ENCODE results near the gene ZNF777.

ZNF777 gene

GRCh38 chr7:149473251-149473650, 12.4 kb upstream of the ZNF777 start:
- Histone ChIP-seq H3K4me3 (ENCODE audit: low read length, poor library complexity, severe bottlenecking) (no peak overlapping the region), H3K27me3 (ENCODE audit: insufficient read depth, low read length, poor library complexity, severe bottlenecking) (no peaks in the 10 kb centered on the region), H3F3A (ENCODE audit: low read depth) (no peaks in the 10 kb centered on the region), H3K4me2 (ENCODE audit: low read depth, low read length, poor library complexity, severe bottlenecking) (no peak overlapping the region), H3K36me3 (ENCODE audit: insufficient read depth, low read length) (peaks cover 62% of the 10 kb centered on the region; the same call in 1 of the 2 replicates), H3K9ac (ENCODE audit: low read depth, low read length, poor library complexity, severe bottlenecking) (no peak overlapping the region), H3K9me2 (replicated peaks; ENCODE audit: low read depth, low read length) (no peaks in the 10 kb centered on the region), H4K20me1 (ENCODE audit: insufficient read depth, low read length, poor library complexity, severe bottlenecking) (no peaks in the 10 kb centered on the region), H3K79me2 (ENCODE audit: insufficient read depth, low read length) (no peaks in the 10 kb centered on the region), H3K4me1 (ENCODE audit: insufficient read depth, low read length, poor library complexity, severe bottlenecking) (no peaks in the 10 kb centered on the region), H3K9me3 (ENCODE audit: insufficient read depth, low read depth, low read length) (no peaks in the 10 kb centered on the region), H2AFZ (ENCODE audit: low read length) (no peak overlapping the region)
- TF ChIP-seq EZH2phosphoT487 (IDR thresholded peaks at IDR 0.05; ENCODE audit: borderline replicate concordance), result no peak
- no peak for TF ChIP-seq CTCF (conservative IDR thresholded peaks at IDR 0.05; ENCODE audit: low read length)

- Histone ChIP-seq H3K9me3 (ENCODE audit: insufficient read depth, low read depth, low read length) (no peaks in the 10 kb centered on the region; the same call in 1 of the 2 replicates), H3K4me2 (ENCODE audit: low read depth, low read length, poor library complexity, severe bottlenecking) (no peak overlapping the region), H3K79me2 (ENCODE audit: insufficient read depth, low read length) (no peaks in the 10 kb centered on the region), H3K9me2 (replicated peaks; ENCODE audit: low read depth, low read length) (no peaks in the 10 kb centered on the region), H3F3A (ENCODE audit: low read depth) (no peaks in the 10 kb centered on the region), H4K20me1 (ENCODE audit: insufficient read depth, low read length, poor library complexity, severe bottlenecking) (no peaks in the 10 kb centered on the region), H3K4me1 (ENCODE audit: insufficient read depth, low read length, poor library complexity, severe bottlenecking) (no peaks in the 10 kb centered on the region), H3K9ac (ENCODE audit: low read depth, low read length, poor library complexity, severe bottlenecking) (no peak overlapping the region), H2AFZ (ENCODE audit: low read length) (no peak overlapping the region), H3K27me3 (ENCODE audit: insufficient read depth, low read length, poor library complexity, severe bottlenecking) (no peaks in the 10 kb centered on the region), H3K36me3 (ENCODE audit: insufficient read depth, low read length) (peaks cover 44% of the 10 kb centered on the region; the same call in 1 of the 2 replicates), H3K4me3 (ENCODE audit: low read length, poor library complexity, severe bottlenecking) (no peak overlapping the region)
- TF ChIP-seq CTCF (conservative IDR thresholded peaks at IDR 0.05; ENCODE audit: low read length) (no peak), EZH2phosphoT487 (IDR thresholded peaks at IDR 0.05; ENCODE audit: borderline replicate concordance) (no peak)
Observed at GRCh38 chr7:149471289-149471953, 10.6 kb upstream of the ZNF777 start.

GRCh38 chr7:149469806-149470205, 8.9 kb upstream of the ZNF777 start:
- no peak overlapping the region for H3K4me2 ChIP-seq (ENCODE audit: low read depth, low read length, poor library complexity, severe bottlenecking)
- H2AFZ ChIP-seq (ENCODE audit: low read length), result no peak overlapping the region
- TF ChIP-seq CTCF (conservative IDR thresholded peaks at IDR 0.05; ENCODE audit: low read length) (no peak), EZH2phosphoT487 (IDR thresholded peaks at IDR 0.05; ENCODE audit: borderline replicate concordance) (no peak)
- no peaks in the 10 kb centered on the region for H3K79me2 ChIP-seq (ENCODE audit: insufficient read depth, low read length)
- no peak overlapping the region for H3K4me3 ChIP-seq (ENCODE audit: low read length, poor library complexity, severe bottlenecking)
- H3K9ac ChIP-seq (ENCODE audit: low read depth, low read length, poor library complexity, severe bottlenecking), result no peak overlapping the region
- H3K27me3 ChIP-seq (ENCODE audit: insufficient read depth, low read length, poor library complexity, severe bottlenecking), result no peaks in the 10 kb centered on the region
- no peaks in the 10 kb centered on the region for H3K9me2 ChIP-seq (replicated peaks; ENCODE audit: low read depth, low read length)
- H4K20me1 ChIP-seq (ENCODE audit: insufficient read depth, low read length, poor library complexity, severe bottlenecking), result no peaks in the 10 kb centered on the region
- no peaks in the 10 kb centered on the region; the same call in 1 of the 2 replicates for H3K9me3 ChIP-seq (ENCODE audit: insufficient read depth, low read depth, low read length)
- H3F3A ChIP-seq (ENCODE audit: low read depth), result no peaks in the 10 kb centered on the region
- H3K36me3 ChIP-seq (ENCODE audit: insufficient read depth, low read length), result peaks cover 30% of the 10 kb centered on the region; the same call in 1 of the 2 replicates
- no peaks in the 10 kb centered on the region for H3K4me1 ChIP-seq (ENCODE audit: insufficient read depth, low read length, poor library complexity, severe bottlenecking)
